Suprapubic skin (tissue), 4 donors: Measurements from ENCODE around the gene METTL5. TPM values are rescaled to one million over a fixed set of nuclear protein-coding genes. Genes with fewer than 3 reads are reported as not detected.

Experiments
- DNase-seq, 2 donors: peaks; one replicate each; pipeline ENCODE4 v3.0.0-alpha.2; 2019; ENCODE audit warnings: low spot score in 2 of 2
- H3K27ac ChIP-seq: fragments of 200-600 bp; sonication (generic); one replicate; pipeline ENCODE4 v1.5.1; 2019
- H3K27me3 ChIP-seq: fragments of 200-600 bp; sonication (generic); one replicate; pipeline ENCODE4 v1.5.1; 2019
- H3K36me3 ChIP-seq: fragments of 200-600 bp; sonication (generic); one replicate; pipeline ENCODE4 v1.5.1; 2019
- H3K4me1 ChIP-seq: fragments of 200-600 bp; sonication (generic); one replicate; pipeline ENCODE4 v1.5.1; 2019
- H3K4me3 ChIP-seq: fragments of 200-600 bp; sonication (generic); one replicate; pipeline ENCODE4 v1.5.1; 2019; ENCODE audit warnings: mild to moderate bottlenecking
- H3K9me3 ChIP-seq: fragments of 200-600 bp; sonication (generic); one replicate; pipeline ENCODE4 v1.5.1; 2019
- EP300 ChIP-seq: sonication (generic); formaldehyde crosslinking; IDR thresholded peaks from one replicate; pipeline ENCODE4 v1.6.1; 2017; ENCODE audit warnings: antibody characterized with exemption
- POLR2A ChIP-seq, 2 donors: fragments of 450-650 bp; IDR thresholded peaks; one replicate each; pipeline ENCODE4 v1.6.1; 2017; ENCODE audit warnings: antibody characterized with exemption in 2 of 2, mild to moderate bottlenecking in 2 of 2, moderate library complexity in 2 of 2
- POLR2AphosphoS5 ChIP-seq, 3 donors: sonication (generic); formaldehyde crosslinking; IDR thresholded peaks; one replicate each; pipeline ENCODE4 v1.6.1; 2017; ENCODE audit warnings: antibody characterized with exemption in 3 of 3
- WGBS: methylation state at CpG from one replicate; pipeline ENCODE4 v1.1.5; 2018; 5-methylcytosine and 5-hydroxymethylcytosine counted together
- total RNA-seq, 4 donors: library from RNA; depleted of rRNA; stranded (reverse); fragments of >200 nt; gene quantifications; one replicate each; pipeline ENCODE4 v1.1.0, GENCODE V29; 2016
- TF ChIP-seq, protein P1 (sequence below), 2 donors: fragments of 200-600 bp in 1 of 2; fragments of 450-650 bp in 1 of 2; sonication (generic) in 1 of 2; IDR thresholded peaks; one replicate each; pipeline ENCODE4 v1.5.1; 2016 to 2019; ENCODE audit warnings: antibody characterized with exemption in 2 of 2, mild to moderate bottlenecking in 1 of 2, moderate library complexity in 1 of 2

The METTL5 gene
- total RNA-seq, 4 donors from 2014 or later, result 34.8 to 43.9 (median 41.2) TPM

DNA sequence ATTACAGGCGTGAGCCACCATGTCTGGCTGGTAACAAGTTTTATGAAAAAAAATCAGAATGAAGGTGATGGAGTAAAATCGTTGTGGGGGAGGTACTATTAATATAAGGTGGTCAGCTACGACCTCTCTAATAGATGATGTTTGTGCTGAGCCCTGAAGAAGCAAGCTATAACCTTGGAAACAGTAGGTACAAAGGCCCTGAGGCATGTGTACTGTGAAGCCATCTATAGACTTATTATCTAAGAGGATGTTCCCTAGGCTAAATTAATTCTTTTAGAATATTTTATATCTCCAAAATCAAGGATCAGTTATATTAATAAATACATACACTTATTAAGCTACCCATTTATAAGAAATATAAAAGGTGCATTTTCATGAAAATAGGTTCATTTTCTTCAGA is 49.4 kb downstream of the METTL5 start:
- no peak for DNase-seq
- Histone ChIP-seq H3K4me1 (no peaks in the 10 kb centered on the region), H3K27me3 (no peaks in the 10 kb centered on the region), H3K4me3 (no peak overlapping the region), H3K36me3 (no peaks in the 10 kb centered on the region), H3K9me3 (no peaks in the 10 kb centered on the region), H3K27ac (no peak overlapping the region)
- TF ChIP-seq POLR2A (IDR thresholded peaks at IDR 0.05), result no peak
- TF ChIP-seq EP300, result no peak
- TF ChIP-seq, protein P1, sequence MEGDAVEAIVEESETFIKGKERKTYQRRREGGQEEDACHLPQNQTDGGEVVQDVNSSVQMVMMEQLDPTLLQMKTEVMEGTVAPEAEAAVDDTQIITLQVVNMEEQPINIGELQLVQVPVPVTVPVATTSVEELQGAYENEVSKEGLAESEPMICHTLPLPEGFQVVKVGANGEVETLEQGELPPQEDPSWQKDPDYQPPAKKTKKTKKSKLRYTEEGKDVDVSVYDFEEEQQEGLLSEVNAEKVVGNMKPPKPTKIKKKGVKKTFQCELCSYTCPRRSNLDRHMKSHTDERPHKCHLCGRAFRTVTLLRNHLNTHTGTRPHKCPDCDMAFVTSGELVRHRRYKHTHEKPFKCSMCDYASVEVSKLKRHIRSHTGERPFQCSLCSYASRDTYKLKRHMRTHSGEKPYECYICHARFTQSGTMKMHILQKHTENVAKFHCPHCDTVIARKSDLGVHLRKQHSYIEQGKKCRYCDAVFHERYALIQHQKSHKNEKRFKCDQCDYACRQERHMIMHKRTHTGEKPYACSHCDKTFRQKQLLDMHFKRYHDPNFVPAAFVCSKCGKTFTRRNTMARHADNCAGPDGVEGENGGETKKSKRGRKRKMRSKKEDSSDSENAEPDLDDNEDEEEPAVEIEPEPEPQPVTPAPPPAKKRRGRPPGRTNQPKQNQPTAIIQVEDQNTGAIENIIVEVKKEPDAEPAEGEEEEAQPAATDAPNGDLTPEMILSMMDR (IDR thresholded peaks at IDR 0.05), result no peak
- TF ChIP-seq POLR2AphosphoS5 (IDR thresholded peaks at IDR 0.05), result no peak
- 93% methylated on average over 3 of the region's 3 CpGs for WGBS

DNA sequence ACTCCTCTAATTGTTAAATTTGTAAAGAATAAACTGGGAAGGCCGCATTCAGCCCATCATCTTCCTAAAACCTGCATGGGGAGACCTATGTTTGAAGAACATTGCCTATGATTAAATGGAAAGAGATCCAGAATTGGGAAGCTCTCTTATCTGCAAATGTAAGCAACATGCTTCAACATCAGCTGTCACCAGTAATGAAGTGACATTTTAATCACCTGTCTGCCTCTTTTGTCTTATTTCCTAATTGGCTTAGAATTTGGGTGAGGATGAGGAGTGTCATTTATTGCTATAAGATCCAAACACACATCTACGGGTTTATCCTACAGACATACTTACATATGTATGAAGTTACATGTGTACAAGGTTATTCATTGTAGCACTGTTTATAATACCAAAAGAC is 52.1 kb downstream of the METTL5 start:
- H3K4me3 ChIP-seq, result no peak overlapping the region
- TF ChIP-seq, protein P1 (IDR thresholded peaks at IDR 0.05), result no peak
- no peak for TF ChIP-seq POLR2A (IDR thresholded peaks at IDR 0.05)
- TF ChIP-seq POLR2AphosphoS5 (IDR thresholded peaks at IDR 0.05), result no peak
- TF ChIP-seq EP300, result no peak
- 92% methylated on average over 2 of the region's 2 CpGs for WGBS
- no peaks in the 10 kb centered on the region for H3K36me3 ChIP-seq
- no peaks in the 10 kb centered on the region for H3K9me3 ChIP-seq
- DNase-seq, result no peak
- no peak overlapping the region for H3K27ac ChIP-seq
- H3K4me1 ChIP-seq, result peaks cover 10% of the 10 kb centered on the region
- peaks cover 16% of the 10 kb centered on the region for H3K27me3 ChIP-seq

DNA sequence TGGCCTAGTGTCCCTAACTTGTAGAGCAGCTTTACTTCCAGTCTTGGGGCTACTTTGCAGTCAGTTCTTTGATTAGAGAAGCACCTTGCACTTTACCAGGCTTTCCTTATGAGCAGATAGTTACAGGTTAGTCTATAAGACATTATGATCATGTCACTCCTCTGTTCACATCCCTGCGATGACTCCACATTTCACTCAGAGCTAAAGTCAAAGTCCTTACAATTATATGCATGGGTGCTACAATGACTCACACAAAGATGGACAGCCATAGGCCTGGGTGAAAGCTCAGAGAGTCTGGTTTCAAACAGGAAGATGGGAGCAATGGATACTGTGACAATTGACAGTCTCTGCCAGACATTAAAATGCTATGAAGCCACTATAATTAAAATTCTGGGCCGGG is 53.1 kb downstream of the METTL5 start:
- Histone ChIP-seq H3K27me3 (peaks cover 16% of the 10 kb centered on the region), H3K36me3 (no peaks in the 10 kb centered on the region), H3K4me3 (no peak overlapping the region), H3K4me1 (peaks cover 18% of the 10 kb centered on the region), H3K27ac (no peak overlapping the region), H3K9me3 (no peaks in the 10 kb centered on the region)
- no peak for DNase-seq
- whole genome bisulfite sequencing, result 97% methylated on average over 2 of the region's 2 CpGs
- TF ChIP-seq, protein P1 (IDR thresholded peaks at IDR 0.05), result no peak
- TF ChIP-seq POLR2A (IDR thresholded peaks at IDR 0.05) (no peak), POLR2AphosphoS5 (IDR thresholded peaks at IDR 0.05) (no peak), EP300 (no peak)

DNA sequence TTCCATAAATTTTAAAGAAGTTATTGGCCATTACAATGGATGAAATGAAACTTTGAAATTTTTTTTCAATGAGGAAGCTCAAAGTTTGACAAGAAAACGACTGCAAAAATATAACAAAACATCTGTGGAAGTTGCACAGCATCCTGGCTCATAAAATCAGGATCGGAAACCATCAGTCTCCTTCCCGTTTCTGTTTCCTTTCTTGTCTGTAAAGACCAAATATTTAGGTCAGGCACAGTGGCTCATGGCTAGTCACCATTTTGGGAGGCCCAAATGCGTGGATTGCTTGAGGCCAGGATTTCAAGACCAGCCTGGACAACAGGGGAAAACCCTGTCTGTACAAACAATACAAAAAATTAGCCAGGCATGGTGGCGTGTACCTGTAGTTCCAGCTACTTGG is 53.7 kb downstream of the METTL5 start:
- WGBS, result 83% methylated on average over 5 of the region's 5 CpGs
- Histone ChIP-seq H3K4me3 (no peak overlapping the region), H3K27me3 (peaks cover 16% of the 10 kb centered on the region), H3K36me3 (no peaks in the 10 kb centered on the region), H3K9me3 (no peaks in the 10 kb centered on the region), H3K4me1 (peaks cover 18% of the 10 kb centered on the region), H3K27ac (no peak overlapping the region)
- TF ChIP-seq POLR2A (IDR thresholded peaks at IDR 0.05) (no peak), POLR2AphosphoS5 (IDR thresholded peaks at IDR 0.05) (no peak), EP300 (no peak)
- TF ChIP-seq, protein P1 (IDR thresholded peaks at IDR 0.05), result no peak
- DNase-seq, result no peak

DNA sequence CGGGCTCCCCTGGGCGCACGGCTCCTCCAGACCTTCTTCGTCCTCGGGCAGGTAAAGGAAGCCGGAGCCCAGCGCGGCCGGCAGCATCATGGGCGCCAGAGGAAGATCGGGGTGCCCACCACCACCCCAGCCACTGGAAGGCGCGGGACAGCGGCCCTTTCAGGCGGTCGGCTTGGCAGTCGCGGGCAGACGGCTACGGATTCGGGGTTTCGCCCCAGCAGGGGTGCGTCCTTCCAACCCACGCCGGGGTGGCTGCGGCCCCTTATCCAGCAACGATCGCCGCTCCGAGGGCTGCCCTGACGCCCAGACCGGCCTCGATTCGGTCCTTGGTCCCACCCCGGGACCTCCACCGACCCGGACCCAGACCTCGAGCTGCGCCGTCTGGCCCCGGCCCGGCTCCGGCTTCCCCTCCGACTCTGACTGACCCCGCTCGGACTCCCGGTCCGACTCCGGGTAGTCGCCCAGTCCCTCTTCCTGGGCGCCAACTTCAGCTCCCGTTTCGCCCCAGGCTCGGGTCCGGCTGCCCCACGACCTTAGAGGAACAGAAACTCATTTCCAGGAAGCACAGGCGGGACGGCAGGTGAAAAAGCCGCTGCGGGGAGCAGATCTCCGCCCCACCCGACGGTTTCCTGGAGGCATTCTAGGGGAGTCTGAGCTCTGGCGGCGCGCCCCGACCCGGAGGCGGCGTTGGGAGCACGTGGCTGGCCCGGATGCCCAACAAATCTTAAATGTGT is 56.3 kb downstream of the METTL5 start:
- WGBS, result 7% methylated on average over 13 of the region's 72 CpGs
- H3K9me3 ChIP-seq, result no peaks in the 10 kb centered on the region
- DNase-seq, result peak in 1 of 2 donors; percentile 63
- peak overlapping the region; percentile 47 for H3K4me3 ChIP-seq
- no peak overlapping the region for H3K27ac ChIP-seq
- peaks cover 16% of the 10 kb centered on the region for H3K27me3 ChIP-seq
- no peaks in the 10 kb centered on the region for H3K36me3 ChIP-seq
- TF ChIP-seq, protein P1 (IDR thresholded peaks at IDR 0.05), result no peak
- no peak for TF ChIP-seq POLR2A (IDR thresholded peaks at IDR 0.05)
- TF ChIP-seq POLR2AphosphoS5 (IDR thresholded peaks at IDR 0.05), result no peak
- TF ChIP-seq EP300, result no peak
- H3K4me1 ChIP-seq, result peaks cover 18% of the 10 kb centered on the region
